Measurements from ENCODE around the gene MYOG. TPM values are rescaled to one million over a fixed set of nuclear protein-coding genes. Genes with fewer than 3 reads are reported as not detected.

The MYOG gene
- not detected in 2 replicates for total RNA-seq
- total RNA-seq (2013): 12.2 TPM
- polyA plus RNA-seq: not detected in 2 replicates
- not detected in 2 replicates for polyA minus RNA-seq

DNA sequence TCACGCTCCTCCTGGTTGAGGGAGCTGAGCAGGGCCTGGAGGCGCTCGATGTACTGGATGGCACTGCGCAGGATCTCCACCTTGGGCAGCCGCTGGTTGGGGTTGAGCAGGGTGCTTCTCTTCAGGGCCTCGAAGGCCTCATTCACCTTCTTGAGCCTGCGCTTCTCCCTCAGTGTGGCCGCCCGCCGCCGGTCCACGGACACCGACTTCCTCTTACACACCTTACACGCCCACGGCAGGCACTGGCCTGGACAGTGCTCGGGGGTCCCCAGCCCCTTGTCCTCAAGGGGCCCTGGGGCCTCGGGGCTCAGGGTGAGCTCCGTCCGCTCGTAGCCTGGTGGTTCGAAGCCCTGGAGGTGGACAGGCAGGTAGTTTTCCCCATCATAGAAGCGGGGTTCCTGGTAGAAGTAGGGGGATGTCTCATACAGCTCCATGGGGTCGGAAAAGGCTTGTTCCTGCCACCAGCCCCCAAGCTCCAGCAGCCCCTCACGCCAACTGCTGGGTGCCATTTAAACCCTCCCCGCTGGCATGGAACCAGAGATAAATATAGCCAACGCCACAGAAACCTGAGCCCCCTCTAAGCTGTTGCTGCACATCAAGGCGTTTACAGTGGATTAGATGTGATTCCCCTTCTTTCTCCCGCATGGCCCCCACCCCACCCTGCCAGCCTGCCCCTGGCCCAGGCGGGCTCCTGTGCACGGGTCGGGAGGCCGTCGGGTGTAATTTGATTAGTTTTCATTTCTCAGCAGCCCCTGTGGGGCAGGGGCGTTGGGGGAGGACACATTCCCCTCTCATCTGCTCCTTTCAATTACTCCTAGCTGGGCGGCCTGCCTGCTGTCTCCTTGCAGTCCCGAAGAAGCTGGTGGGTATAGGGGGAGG is at the start of gene MYOG:
Gene MYOG, minus strand, starts transcription at position 485 of the 879 bp plus-strand sequence. Its CDS starts 51 bp downstream, at position 434.
- Histone ChIP-seq H4K20me1 (ENCODE audit: control insufficient read depth, insufficient read depth, low read length, poor library complexity, severe bottlenecking) (no peaks in the 10 kb centered on the region), H3K4me1 (ENCODE audit: control insufficient read depth in 2 of 2, insufficient read depth in 2 of 2, low read length in 2 of 2) (no peaks in the 10 kb centered on the region), H3K27me3 (replicated peaks in 1 of 4; ENCODE audit: control extremely low read depth in 1 of 4, control insufficient read depth in 3 of 4, insufficient read depth in 4 of 4, low read length in 3 of 4) (no peaks in the 10 kb centered on the region), H3K27ac (ENCODE audit: low read length in 2 of 2) (no peak within 1 kb of the TSS), H3K36me3 (replicated peaks in 1 of 2; ENCODE audit: control extremely low read depth in 1 of 2, control insufficient read depth in 1 of 2, extremely low read depth in 1 of 2, insufficient read depth in 2 of 2, low read length in 1 of 2) (no peaks in the 10 kb centered on the region), H3K4me3 (ENCODE audit: control extremely low read depth in 1 of 5, extremely low read depth in 1 of 5, insufficient read depth in 1 of 5, low read depth in 2 of 5, low read length in 4 of 5) (no peak within 1 kb of the TSS), H3K4me2 (replicated peaks; ENCODE audit: low read depth, low read length, poor library complexity, severe bottlenecking) (no peak within 1 kb of the TSS), H3K9ac (ENCODE audit: low read length) (no peak within 1 kb of the TSS), H3K79me2 (ENCODE audit: control insufficient read depth, insufficient read depth, low read length) (no peaks in the 10 kb centered on the region), H2AFZ (ENCODE audit: insufficient read depth, low read depth, low read length, poor library complexity, severe bottlenecking) (no peak within 1 kb of the TSS), H3K9me3 (ENCODE audit: control extremely low read depth in 1 of 3, control insufficient read depth in 2 of 3, insufficient read depth in 1 of 3, low read length in 2 of 3) (no peaks in the 10 kb centered on the region)
- TF ChIP-seq EZH2 (IDR thresholded peaks at IDR 0.05; ENCODE audit: borderline replicate concordance, insufficient read depth, low read depth, low read length, poor library complexity, severe bottlenecking): no peak
- TF ChIP-seq, protein P1, sequence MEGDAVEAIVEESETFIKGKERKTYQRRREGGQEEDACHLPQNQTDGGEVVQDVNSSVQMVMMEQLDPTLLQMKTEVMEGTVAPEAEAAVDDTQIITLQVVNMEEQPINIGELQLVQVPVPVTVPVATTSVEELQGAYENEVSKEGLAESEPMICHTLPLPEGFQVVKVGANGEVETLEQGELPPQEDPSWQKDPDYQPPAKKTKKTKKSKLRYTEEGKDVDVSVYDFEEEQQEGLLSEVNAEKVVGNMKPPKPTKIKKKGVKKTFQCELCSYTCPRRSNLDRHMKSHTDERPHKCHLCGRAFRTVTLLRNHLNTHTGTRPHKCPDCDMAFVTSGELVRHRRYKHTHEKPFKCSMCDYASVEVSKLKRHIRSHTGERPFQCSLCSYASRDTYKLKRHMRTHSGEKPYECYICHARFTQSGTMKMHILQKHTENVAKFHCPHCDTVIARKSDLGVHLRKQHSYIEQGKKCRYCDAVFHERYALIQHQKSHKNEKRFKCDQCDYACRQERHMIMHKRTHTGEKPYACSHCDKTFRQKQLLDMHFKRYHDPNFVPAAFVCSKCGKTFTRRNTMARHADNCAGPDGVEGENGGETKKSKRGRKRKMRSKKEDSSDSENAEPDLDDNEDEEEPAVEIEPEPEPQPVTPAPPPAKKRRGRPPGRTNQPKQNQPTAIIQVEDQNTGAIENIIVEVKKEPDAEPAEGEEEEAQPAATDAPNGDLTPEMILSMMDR (IDR thresholded peaks at IDR 0.05): no peak
- POLR2A ChIA-PET: no interaction called here
- DNase-seq: no peak
- Mint-ChIP-seq H3K27ac (no peak within 1 kb of the TSS), H3K9me3 (ENCODE audit: insufficient read depth) (no peaks in the 10 kb centered on the region), H3K4me3 (no peak within 1 kb of the TSS), H3K4me1 (no peaks in the 10 kb centered on the region), H3K27me3 (peaks cover 29% of the 10 kb centered on the region)
- ATAC-seq (ENCODE audit: low read depth): no peak
- 95% methylated on average over 20 of the region's 36 CpGs for WGBS (ENCODE audit: insufficient coverage)
- intact Hi-C loops (cut with micrococcal nuclease): no loop called here
- CTCF ChIA-PET: no interaction called here
